ENCODE results near the gene EVI5. TPM values are rescaled to one million over a fixed set of nuclear protein-coding genes. Genes with fewer than 3 reads are reported as not detected.

The EVI5 gene
- total RNA-seq, 1 experiment from 2014 or later: 33.9 TPM

GRCh38 chr1:92567211-92567868 lies 217.6 kb downstream of the EVI5 start:
- intact Hi-C loops (cut with micrococcal nuclease; ENCODE audit: unreplicated experiment): no loop called here
- no peaks in the 10 kb centered on the region for H3K36me3 Mint-ChIP-seq (ENCODE audit: insufficient read depth, unreplicated experiment)
- no peaks in the 10 kb centered on the region for H3K4me1 Mint-ChIP-seq (ENCODE audit: low read depth, unreplicated experiment)
- no TSS peak for BruUV-seq (replicated peaks)
- no peaks in the 10 kb centered on the region for H3K9me3 Mint-ChIP-seq (ENCODE audit: low read depth, unreplicated experiment)
- no peaks in the 10 kb centered on the region for H3K27me3 Mint-ChIP-seq (ENCODE audit: unreplicated experiment)
- H3K4me3 Mint-ChIP-seq (ENCODE audit: low read depth, unreplicated experiment): no peak overlapping the region
- H3K27ac Mint-ChIP-seq (ENCODE audit: unreplicated experiment): no peak overlapping the region
- no peak for DNase-seq
- TF ChIP-seq, protein P1, sequence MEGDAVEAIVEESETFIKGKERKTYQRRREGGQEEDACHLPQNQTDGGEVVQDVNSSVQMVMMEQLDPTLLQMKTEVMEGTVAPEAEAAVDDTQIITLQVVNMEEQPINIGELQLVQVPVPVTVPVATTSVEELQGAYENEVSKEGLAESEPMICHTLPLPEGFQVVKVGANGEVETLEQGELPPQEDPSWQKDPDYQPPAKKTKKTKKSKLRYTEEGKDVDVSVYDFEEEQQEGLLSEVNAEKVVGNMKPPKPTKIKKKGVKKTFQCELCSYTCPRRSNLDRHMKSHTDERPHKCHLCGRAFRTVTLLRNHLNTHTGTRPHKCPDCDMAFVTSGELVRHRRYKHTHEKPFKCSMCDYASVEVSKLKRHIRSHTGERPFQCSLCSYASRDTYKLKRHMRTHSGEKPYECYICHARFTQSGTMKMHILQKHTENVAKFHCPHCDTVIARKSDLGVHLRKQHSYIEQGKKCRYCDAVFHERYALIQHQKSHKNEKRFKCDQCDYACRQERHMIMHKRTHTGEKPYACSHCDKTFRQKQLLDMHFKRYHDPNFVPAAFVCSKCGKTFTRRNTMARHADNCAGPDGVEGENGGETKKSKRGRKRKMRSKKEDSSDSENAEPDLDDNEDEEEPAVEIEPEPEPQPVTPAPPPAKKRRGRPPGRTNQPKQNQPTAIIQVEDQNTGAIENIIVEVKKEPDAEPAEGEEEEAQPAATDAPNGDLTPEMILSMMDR (IDR thresholded peaks at IDR 0.05; ENCODE audit: unreplicated experiment): no peak
- CTCF ChIA-PET: interaction anchor here (0.5 kb wide), 1 partner anchor 382 kb away, joined by 3 read pairs; no protein-coding TSS in a partner anchor

DNA sequence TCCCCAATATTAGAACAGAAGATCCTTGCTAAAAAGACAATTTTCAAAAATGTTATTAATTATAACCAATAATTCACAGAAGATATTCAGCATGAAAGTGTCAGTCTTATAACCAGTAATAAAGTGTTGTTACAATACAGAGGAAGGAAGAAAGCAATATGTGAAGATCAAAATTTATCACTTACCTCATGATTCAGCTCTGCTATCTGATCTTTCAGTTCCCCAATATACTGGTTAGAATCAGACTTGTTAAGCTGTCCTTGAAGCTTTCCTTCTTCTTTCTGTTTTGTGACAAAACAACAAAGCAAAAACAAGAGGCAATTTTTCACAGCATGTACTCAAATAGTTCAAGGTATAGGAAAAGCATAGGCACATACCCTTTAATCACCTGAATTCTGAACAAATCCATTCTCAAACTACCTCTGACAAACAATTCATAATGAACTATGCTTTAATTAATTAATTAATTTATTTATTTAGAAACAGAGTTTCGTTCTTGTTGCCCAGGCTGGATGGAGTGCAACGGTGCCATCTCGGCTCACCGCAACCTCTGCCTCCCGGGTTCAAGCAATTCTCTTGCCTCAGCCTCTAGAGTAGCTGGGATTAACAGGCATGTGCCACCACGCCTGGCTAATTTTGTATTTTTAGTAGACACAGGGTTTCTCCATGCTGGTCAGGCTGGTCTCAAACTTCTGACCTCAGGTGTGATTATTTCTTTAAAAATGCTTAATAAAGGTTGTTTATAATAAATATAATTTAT lies 221.3 kb downstream of the EVI5 start:
- Mint-ChIP-seq H3K9me3 (ENCODE audit: low read depth, unreplicated experiment) (no peaks in the 10 kb centered on the region), H3K36me3 (ENCODE audit: insufficient read depth, unreplicated experiment) (no peaks in the 10 kb centered on the region), H3K4me3 (ENCODE audit: low read depth, unreplicated experiment) (no peak overlapping the region), H3K27ac (ENCODE audit: unreplicated experiment) (no peak overlapping the region), H3K4me1 (ENCODE audit: low read depth, unreplicated experiment) (no peaks in the 10 kb centered on the region), H3K27me3 (ENCODE audit: unreplicated experiment) (no peaks in the 10 kb centered on the region)
- CTCF ChIA-PET: interaction anchor here (0.7 kb wide), 1 partner anchor 593 kb away, joined by 3 read pairs; no protein-coding TSS in a partner anchor
- TF ChIP-seq, protein P1 (IDR thresholded peaks at IDR 0.05; ENCODE audit: unreplicated experiment): no peak
- intact Hi-C loops (cut with micrococcal nuclease; ENCODE audit: unreplicated experiment): no loop called here
- no TSS peak for BruUV-seq (replicated peaks)
- no peak for DNase-seq

GRCh38 chr1:92556350-92556749 lies 228.6 kb downstream of the EVI5 start:
- Mint-ChIP-seq H3K4me1 (ENCODE audit: low read depth, unreplicated experiment) (no peaks in the 10 kb centered on the region), H3K4me3 (ENCODE audit: low read depth, unreplicated experiment) (no peak overlapping the region), H3K27me3 (ENCODE audit: unreplicated experiment) (no peaks in the 10 kb centered on the region), H3K27ac (ENCODE audit: unreplicated experiment) (no peak overlapping the region), H3K36me3 (ENCODE audit: insufficient read depth, unreplicated experiment) (no peaks in the 10 kb centered on the region), H3K9me3 (ENCODE audit: low read depth, unreplicated experiment) (no peaks in the 10 kb centered on the region)
- CTCF ChIA-PET: interaction anchor here (0.7 kb wide), 1 partner anchor 19 kb away, joined by 3 read pairs; no protein-coding TSS in a partner anchor
- DNase-seq: no peak
- BruUV-seq (replicated peaks): no TSS peak
- TF ChIP-seq, protein P1 (IDR thresholded peaks at IDR 0.05; ENCODE audit: unreplicated experiment): no peak
- intact Hi-C loops (cut with micrococcal nuclease; ENCODE audit: unreplicated experiment): no loop called here

- Mint-ChIP-seq H3K9me3 (ENCODE audit: low read depth, unreplicated experiment) (no peaks in the 10 kb centered on the region), H3K36me3 (ENCODE audit: insufficient read depth, unreplicated experiment) (no peaks in the 10 kb centered on the region), H3K4me1 (ENCODE audit: low read depth, unreplicated experiment) (no peaks in the 10 kb centered on the region), H3K27me3 (ENCODE audit: unreplicated experiment) (no peaks in the 10 kb centered on the region), H3K27ac (ENCODE audit: unreplicated experiment) (no peak overlapping the region), H3K4me3 (ENCODE audit: low read depth, unreplicated experiment) (no peak overlapping the region)
- CTCF ChIA-PET: interaction anchor here (0.6 kb wide), 1 partner anchor 637 kb away, joined by 3 read pairs; no protein-coding TSS in a partner anchor
- DNase-seq: no peak
- BruUV-seq (replicated peaks): no TSS peak
- intact Hi-C loops (cut with micrococcal nuclease; ENCODE audit: unreplicated experiment): no loop called here
- TF ChIP-seq, protein P1 (IDR thresholded peaks at IDR 0.05; ENCODE audit: unreplicated experiment): no peak
Observed at GRCh38 chr1:92554216-92554615, 230.7 kb downstream of the EVI5 start.

Measured in Calu3 (cell line).